Stomach (tissue), 4 donors: ENCODE measurements around the gene LRRC56.

Source experiments
- EP300 ChIP-seq: sonication (generic); formaldehyde crosslinking; IDR thresholded peaks from one replicate; pipeline ENCODE4 v1.6.1; 2017; ENCODE audit warnings: antibody characterized with exemption
- POLR2A ChIP-seq, 4 donors: fragments of 450-650 bp; IDR thresholded peaks; one replicate each; pipeline ENCODE4 v1.6.1; 2016; ENCODE audit warnings: antibody characterized with exemption in 4 of 4, control low read depth in 2 of 4, mild to moderate bottlenecking in 1 of 4, moderate library complexity in 1 of 4
- POLR2AphosphoS5 ChIP-seq, 3 donors: sonication (generic); formaldehyde crosslinking; IDR thresholded peaks; one replicate each; pipeline ENCODE4 v1.6.1; 2016; ENCODE audit warnings: antibody characterized with exemption in 3 of 3
- TF ChIP-seq, protein P1 (sequence below), 7 experiments: fragments of 450-650 bp in 4 of 7; fragments of 200-600 bp in 3 of 7; sonication (generic) in 3 of 7; IDR thresholded peaks; one replicate each; pipeline ENCODE4 v1.5.1; 2016 to 2019; ENCODE audit warnings: antibody characterized with exemption in 7 of 7, control low read depth in 2 of 7, mild to moderate bottlenecking in 1 of 7

- TF ChIP-seq POLR2AphosphoS5 (IDR thresholded peaks at IDR 0.05) (no peak), POLR2A (IDR thresholded peaks at IDR 0.05) (no peak), EP300 (no peak)
- TF ChIP-seq, protein P1, sequence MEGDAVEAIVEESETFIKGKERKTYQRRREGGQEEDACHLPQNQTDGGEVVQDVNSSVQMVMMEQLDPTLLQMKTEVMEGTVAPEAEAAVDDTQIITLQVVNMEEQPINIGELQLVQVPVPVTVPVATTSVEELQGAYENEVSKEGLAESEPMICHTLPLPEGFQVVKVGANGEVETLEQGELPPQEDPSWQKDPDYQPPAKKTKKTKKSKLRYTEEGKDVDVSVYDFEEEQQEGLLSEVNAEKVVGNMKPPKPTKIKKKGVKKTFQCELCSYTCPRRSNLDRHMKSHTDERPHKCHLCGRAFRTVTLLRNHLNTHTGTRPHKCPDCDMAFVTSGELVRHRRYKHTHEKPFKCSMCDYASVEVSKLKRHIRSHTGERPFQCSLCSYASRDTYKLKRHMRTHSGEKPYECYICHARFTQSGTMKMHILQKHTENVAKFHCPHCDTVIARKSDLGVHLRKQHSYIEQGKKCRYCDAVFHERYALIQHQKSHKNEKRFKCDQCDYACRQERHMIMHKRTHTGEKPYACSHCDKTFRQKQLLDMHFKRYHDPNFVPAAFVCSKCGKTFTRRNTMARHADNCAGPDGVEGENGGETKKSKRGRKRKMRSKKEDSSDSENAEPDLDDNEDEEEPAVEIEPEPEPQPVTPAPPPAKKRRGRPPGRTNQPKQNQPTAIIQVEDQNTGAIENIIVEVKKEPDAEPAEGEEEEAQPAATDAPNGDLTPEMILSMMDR (IDR thresholded peaks at IDR 0.05), result no peak
These were observed 21.2 kb downstream of the LRRC56 start for GRCh38 chr11:558503-558902.
